GM12873 (cell line): ENCODE data around the gene REPIN1.

Experiments used
- CTCF ChIP-seq: IDR thresholded peaks from 2 replicates; pipeline ENCODE4 v1.5.1; 2012; ENCODE audit warnings: low read depth, mild to moderate bottlenecking, moderate library complexity, low read length, control low read depth; ENCODE audit not compliant: insufficient read depth; ENCODE audit errors: missing control alignments

The REPIN1 gene

DNA sequence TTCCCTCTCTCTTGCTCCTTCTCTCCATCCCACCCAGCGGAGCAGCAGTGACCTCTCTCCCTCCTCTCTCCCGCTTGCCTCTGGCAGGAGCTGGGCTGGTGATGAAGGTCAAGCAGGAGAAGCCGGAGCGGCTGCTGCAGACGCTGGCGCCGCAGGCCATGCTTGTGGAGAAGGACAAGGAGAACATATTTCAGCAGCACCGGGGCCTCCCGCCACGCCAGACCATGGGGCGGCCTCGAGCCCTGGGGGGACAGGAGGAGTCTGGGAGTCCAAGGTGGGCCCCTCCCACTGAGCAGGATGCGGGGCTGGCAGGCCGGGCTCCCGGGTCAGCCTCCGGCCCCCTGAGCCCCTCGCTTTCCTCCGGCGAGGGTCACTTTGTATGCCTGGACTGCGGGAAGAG lies 27.8 kb downstream of the REPIN1 start:
- TF ChIP-seq CTCF = no peak

DNA sequence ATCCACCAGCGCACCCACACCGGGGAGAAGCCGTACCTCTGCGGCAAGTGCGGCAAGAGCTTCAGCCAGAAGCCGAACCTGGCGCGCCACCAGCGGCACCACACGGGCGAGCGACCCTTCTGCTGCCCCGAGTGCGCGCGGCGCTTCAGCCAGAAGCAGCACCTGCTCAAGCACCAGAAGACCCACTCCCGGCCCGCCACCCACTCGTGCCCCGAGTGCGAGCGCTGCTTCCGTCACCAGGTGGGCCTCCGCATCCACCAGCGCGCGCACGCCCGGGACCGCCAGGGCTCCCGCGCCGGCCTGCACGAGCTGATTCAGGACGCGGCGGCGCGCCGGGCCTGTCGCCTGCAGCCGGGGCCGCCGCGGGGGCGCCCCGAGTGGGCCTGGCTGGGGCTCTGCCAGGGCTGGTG lies 28.2 kb downstream of the REPIN1 start:
- TF ChIP-seq CTCF = no peak

- TF ChIP-seq CTCF = no peak
Observed at GRCh38 chr7:150397346-150398107, 28.9 kb downstream of the REPIN1 start.

- no peak for TF ChIP-seq CTCF
Observed at GRCh38 chr7:150398108-150398964, 29.7 kb downstream of the REPIN1 start.

DNA sequence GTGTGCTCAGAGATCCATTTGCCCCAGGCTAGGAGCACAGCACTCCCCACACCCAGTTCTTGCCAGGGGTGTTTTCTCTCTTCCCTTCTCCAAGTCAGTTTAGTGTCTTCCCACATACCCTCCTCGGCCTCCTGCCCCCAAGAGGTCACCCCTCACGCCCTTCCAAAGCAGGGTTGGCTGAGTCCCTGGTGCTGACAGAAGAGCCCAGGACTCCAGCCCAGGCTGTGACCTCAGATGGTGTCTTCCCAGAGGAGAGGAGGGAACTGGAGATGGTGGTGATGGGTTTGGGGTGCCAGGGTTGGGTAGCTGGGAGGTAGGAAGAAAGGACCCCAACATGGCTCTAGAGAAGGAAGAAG lies 30.3 kb downstream of the REPIN1 start:
- TF ChIP-seq CTCF = no peak

GRCh38 chr7:150399421-150400007 lies 30.9 kb downstream of the REPIN1 start:
- no peak for TF ChIP-seq CTCF
